ENCODE measurements around the gene MBOAT7. TPM values are rescaled to one million over a fixed set of nuclear protein-coding genes. Genes with fewer than 3 reads are reported as not detected.

The MBOAT7 gene
- total and polyA plus RNA-seq, 2 of the 8 experiments (the other 6 are each of a cell fraction or from before 2014, with no cell fraction given): 85.5 to 90.9 TPM

GRCh38 chr19:54133957-54134590 lies 55.3 kb downstream of the MBOAT7 start:
- H2BK15ac ChIP-seq (ENCODE audit: low read length): no peak overlapping the region
- H2BK5ac ChIP-seq (ENCODE audit: low read depth, low read length): no peak overlapping the region; the same call in 1 of the 2 replicates
- no peak overlapping the region for H2AFZ ChIP-seq (ENCODE audit: low read length)
- H3K9ac ChIP-seq (replicated peaks in 1 of 4; ENCODE audit: extremely low read depth in 1 of 4, low read depth in 3 of 4, low read length in 3 of 4): no peak overlapping the region
- H2BK120ac ChIP-seq (replicated peaks; ENCODE audit: low read depth, low read length): no peak overlapping the region
- ChIA-PET CTCF (ENCODE audit: partially characterized antibody) (no interaction called here), POLR2A (ENCODE audit: partially characterized antibody) (interaction anchor here (1.0 to 15.7 kb wide), 9 partner anchors 8 to 183 kb away, joined by 3 to 348 read pairs (median 8); partner anchors contain the start of genes LENG1, PRPF31, RPS9 and TFPT)
- peaks cover 17% of the 10 kb centered on the region for H3K23me2 ChIP-seq (ENCODE audit: low read depth, low read length)
- peaks cover 0 to 11% (median 5%) of the 10 kb centered on the region in 4 experiments; a peak in 5 of 7 replicates for H3K4me1 ChIP-seq (replicated peaks in 1 of 4; ENCODE audit: control insufficient read depth in 3 of 4, insufficient read depth in 4 of 4, low read length in 3 of 4)
- WGBS, 2 experiments (ENCODE audit: extremely low coverage in 1 of 2, insufficient coverage in 1 of 2, insufficient read length in 1 of 2, insufficient replicate concordance in 2 of 2, low coverage in 1 of 2, low lambda C conversion rate in 2 of 2, missing lambda C conversion rate in 1 of 2): 52% methylated on average over 2 of the region's 2 CpGs; no CpG with 5 or more reads in 1 of the 2 experiments
- H3K9me3 ChIP-seq (ENCODE audit: insufficient read depth in 2 of 2, low read depth in 1 of 2, low read length in 1 of 2): peaks cover 3 to 10% of the 10 kb centered on the region in 2 experiments; a peak in 3 of 4 replicates
- H2AK5ac ChIP-seq (ENCODE audit: low read depth, low read length): 0 out of 2 replicates have a peak overlapping the region, but pooled peaks have one; percentile 39
- no peak overlapping the region for H4K5ac ChIP-seq (ENCODE audit: insufficient read length, low read depth, low read length)
- FAIRE-seq: no peak
- H3K4ac ChIP-seq (replicated peaks; ENCODE audit: insufficient read length, low read depth, low read length): no peak overlapping the region
- H3K36me3 ChIP-seq (ENCODE audit: control insufficient read depth in 2 of 4, insufficient read depth in 4 of 4, low read length in 3 of 4): peaks cover 8 to 28% (median 10%) of the 10 kb centered on the region in 4 experiments; a peak in 7 of 8 replicates
- no peaks in the 10 kb centered on the region for H3K27me3 ChIP-seq (replicated peaks in 1 of 4; ENCODE audit: control insufficient read depth in 3 of 4, extremely low read depth in 1 of 4, insufficient read depth in 3 of 4, low read length in 3 of 4)
- H3K56ac ChIP-seq (replicated peaks; ENCODE audit: insufficient read length, low read depth, low read length): no peak overlapping the region
- H4K91ac ChIP-seq (replicated peaks; ENCODE audit: insufficient read length, low read length): no peak overlapping the region
- no peak overlapping the region for H4K8ac ChIP-seq (ENCODE audit: extremely low read depth, insufficient read depth, low read length)
- TF ChIP-seq CTBP2 (IDR thresholded peaks at IDR 0.05; ENCODE audit: borderline replicate concordance, insufficient read depth, insufficient read length, low read length) (peak; percentile 7), SP2 (IDR thresholded peaks at IDR 0.05; ENCODE audit: low read length) (no peak), BACH1 (IDR thresholded peaks at IDR 0.05; ENCODE audit: low read length) (no peak), EGR1 (IDR thresholded peaks at IDR 0.05; ENCODE audit: borderline replicate concordance, low read depth, low read length) (peak; percentile 41)
- H4K20me1 ChIP-seq (replicated peaks in 1 of 2; ENCODE audit: control insufficient read depth in 1 of 2, insufficient read depth in 2 of 2, low read length in 2 of 2): peaks cover 1 to 10% of the 10 kb centered on the region in 2 experiments
- H3K4me3 ChIP-seq (ENCODE audit: extremely low read depth in 1 of 4, insufficient read depth in 2 of 4, low read depth in 3 of 4, low read length in 4 of 4): no peak overlapping the region
- H3K79me2 ChIP-seq (ENCODE audit: control insufficient read depth in 1 of 2, insufficient read depth in 2 of 2, low read length in 2 of 2): peaks cover 5 to 12% of the 10 kb centered on the region in 2 experiments; a peak in 3 of 4 replicates
- H2BK20ac ChIP-seq (ENCODE audit: low read length): no peak overlapping the region
- peak in 1 of 2 experiments; percentile 59 for DNase-seq (ENCODE audit: low read depth in 1 of 2, low spot score in 2 of 2)
- H3K18ac ChIP-seq (ENCODE audit: extremely low read depth, low read length): no peak overlapping the region; the same call in 1 of the 2 replicates
- peaks cover 2% of the 10 kb centered on the region; the same call in 1 of the 2 replicates for H3K79me1 ChIP-seq (ENCODE audit: low read depth, low read length)
- no peak overlapping the region for H3K4me2 ChIP-seq (ENCODE audit: insufficient read depth in 1 of 2, low read depth in 2 of 2, low read length in 2 of 2)
- no peak overlapping the region for H3K23ac ChIP-seq (ENCODE audit: insufficient read length)
- H3K14ac ChIP-seq (ENCODE audit: insufficient read length): no peak overlapping the region
- H2BK12ac ChIP-seq (ENCODE audit: low read depth, low read length): 0 out of 2 replicates have a peak overlapping the region, but pooled peaks have one; percentile 60
- H3K27ac ChIP-seq (ENCODE audit: low read depth, low read length): no peak overlapping the region
